ENCODE data around the gene SMAD3.

SMAD3 gene

DNA sequence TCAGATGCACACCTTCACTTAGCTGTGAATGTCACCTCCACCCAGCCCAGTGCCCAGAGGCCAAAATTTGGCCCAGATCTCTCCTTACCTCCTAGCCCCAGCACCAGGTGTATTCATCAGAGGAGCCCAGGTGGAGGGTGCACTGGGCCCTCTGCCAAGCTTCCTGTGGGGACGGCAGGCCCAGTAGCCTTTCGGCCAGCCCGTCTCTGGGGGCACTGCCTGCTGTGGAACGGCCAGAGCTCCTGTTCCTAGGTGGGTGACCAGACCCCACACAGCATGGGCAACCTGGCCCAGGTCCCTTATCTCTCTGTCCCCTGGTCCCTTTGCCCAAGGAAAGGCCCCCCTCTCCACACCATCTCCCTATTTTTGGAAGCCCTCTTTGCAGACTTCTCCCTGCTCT lies 121.3 kb downstream of the SMAD3 start:
- no peak for DNase-seq

DNA sequence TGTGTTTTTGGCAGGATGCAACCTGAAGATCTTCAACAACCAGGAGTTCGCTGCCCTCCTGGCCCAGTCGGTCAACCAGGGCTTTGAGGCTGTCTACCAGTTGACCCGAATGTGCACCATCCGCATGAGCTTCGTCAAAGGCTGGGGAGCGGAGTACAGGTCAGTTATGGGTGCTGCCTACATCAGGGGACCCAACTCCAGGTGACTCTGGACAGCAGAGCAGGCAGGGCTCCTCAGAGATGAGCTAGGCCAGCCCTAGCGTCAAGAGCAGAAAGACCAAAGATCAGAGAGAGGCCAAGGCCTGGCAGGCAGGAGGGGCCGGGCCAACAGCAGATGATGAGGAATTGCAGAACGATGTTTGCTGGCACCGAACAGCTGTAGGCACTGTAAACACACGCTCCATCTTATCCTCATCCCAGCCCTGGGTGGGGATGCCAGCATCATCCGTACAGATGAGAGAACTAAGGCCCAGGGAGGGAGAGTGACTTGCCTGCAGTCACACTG lies 122.0 kb downstream of the SMAD3 start:
- no peak for DNase-seq

DNA sequence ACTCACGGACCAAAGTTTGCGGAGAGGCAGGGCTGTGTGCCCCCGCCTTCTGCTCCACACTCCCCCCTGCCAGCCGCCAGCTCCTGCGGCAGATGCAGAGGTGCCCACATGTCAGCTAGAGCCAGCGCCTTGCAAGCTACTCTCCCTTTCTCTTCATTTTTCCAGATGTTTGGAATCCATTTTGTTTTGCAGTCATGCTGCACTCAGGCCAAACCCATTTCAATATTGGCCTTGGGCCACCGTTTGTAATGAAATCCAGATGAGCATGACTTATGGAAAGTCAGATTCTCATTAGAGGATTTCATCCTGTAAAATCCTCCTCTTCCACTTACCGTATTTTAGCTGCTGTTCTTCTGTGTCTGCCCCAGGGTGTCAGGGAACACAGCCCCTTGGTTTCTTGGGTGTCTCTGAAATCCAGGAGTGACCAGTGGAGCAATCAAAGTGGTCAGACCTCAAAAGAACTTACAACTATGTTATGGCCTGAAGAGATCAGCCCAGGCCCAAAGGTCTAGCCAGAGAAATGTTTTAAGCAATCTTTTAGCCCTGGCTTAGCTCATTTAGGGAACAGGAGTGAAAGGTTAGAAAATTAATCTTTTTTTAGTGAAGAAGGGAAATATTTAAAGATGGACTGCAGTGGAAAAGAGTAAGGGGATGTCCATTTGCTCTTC lies 123.3 kb downstream of the SMAD3 start:
- no peak for DNase-seq

DNA sequence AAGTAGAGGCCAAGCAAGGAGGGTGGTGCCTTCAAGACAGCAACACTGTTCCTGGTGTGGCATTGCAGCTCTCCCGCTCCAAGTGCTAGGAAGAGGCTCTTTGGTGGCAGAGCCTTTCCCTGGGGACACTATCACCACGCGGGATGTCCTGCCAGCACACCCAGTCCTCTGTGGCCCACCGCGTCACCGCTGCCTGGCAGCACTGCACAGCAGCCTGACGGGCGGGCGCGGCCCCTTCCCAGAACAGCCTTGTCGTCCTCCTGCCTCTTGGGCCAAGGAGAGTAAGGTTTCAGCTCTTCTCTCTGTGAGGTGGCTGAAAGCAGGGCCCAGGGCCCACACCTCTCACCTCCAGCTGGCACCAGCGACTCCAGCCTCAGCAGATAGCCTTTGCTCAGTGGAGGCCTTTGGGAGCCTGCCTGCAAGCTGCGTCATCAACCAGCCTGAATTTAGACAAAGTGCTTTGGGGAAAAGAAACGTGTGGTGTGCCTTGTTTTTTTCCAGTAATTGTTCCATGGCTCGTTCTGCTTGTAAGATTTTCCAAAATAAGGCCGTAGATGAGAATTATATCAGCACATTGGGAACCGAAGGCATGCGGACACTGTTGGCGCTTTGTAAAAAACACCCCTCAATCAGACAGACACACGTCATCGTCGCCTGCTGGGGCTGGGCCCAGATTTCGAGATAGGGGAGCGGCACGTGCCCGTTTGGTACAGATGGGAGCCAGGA lies 124.1 kb downstream of the SMAD3 start:
- DNase-seq = no peak

DNA sequence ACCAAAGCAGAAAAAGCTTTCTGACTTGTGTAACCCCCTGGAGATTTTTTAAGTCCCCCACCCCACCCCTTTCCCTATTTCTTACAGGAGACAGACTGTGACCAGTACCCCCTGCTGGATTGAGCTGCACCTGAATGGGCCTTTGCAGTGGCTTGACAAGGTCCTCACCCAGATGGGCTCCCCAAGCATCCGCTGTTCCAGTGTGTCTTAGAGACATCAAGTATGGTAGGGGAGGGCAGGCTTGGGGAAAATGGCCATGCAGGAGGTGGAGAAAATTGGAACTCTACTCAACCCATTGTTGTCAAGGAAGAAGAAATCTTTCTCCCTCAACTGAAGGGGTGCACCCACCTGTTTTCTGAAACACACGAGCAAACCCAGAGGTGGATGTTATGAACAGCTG lies 124.9 kb downstream of the SMAD3 start:
- no peak for DNase-seq

DNA sequence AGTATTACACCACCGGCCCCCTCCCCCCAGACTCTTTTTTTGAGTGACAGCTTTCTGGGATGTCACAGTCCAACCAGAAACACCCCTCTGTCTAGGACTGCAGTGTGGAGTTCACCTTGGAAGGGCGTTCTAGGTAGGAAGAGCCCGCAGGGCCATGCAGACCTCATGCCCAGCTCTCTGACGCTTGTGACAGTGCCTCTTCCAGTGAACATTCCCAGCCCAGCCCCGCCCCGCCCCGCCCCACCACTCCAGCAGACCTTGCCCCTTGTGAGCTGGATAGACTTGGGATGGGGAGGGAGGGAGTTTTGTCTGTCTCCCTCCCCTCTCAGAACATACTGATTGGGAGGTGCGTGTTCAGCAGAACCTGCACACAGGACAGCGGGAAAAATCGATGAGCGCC lies 125.4 kb downstream of the SMAD3 start:
- no peak for DNase-seq

DNA sequence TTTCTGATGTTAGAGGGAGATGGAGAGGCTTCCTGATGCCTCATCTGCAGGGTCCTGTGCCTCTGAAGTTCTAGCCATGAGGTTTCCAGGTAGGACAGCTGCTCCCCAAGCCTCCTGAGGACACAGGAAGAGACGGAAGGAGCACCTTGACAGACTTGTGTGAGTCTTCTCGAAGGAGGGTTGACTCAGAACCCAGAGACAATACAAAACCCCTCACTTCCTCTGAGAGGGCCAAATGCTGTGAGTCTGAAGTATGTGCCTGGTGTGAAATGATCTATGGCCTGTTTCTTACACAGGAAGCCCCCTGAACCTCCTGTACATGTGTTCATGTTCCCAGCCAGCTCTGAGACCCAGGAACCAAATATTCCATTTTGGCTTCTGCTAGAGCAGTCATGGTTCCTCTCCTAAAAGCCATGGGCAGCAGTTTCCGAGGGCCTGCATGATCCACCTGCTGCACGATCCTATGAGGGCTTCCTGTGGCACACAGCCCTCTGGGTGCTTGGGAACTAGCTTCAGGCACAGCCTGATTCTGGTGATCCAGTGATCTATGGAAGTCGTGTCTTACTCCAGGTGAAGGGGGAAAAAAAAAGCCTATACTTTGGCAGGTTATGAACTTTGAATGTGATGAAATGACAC lies 126.9 kb downstream of the SMAD3 start:
- DNase-seq = no peak

DNA sequence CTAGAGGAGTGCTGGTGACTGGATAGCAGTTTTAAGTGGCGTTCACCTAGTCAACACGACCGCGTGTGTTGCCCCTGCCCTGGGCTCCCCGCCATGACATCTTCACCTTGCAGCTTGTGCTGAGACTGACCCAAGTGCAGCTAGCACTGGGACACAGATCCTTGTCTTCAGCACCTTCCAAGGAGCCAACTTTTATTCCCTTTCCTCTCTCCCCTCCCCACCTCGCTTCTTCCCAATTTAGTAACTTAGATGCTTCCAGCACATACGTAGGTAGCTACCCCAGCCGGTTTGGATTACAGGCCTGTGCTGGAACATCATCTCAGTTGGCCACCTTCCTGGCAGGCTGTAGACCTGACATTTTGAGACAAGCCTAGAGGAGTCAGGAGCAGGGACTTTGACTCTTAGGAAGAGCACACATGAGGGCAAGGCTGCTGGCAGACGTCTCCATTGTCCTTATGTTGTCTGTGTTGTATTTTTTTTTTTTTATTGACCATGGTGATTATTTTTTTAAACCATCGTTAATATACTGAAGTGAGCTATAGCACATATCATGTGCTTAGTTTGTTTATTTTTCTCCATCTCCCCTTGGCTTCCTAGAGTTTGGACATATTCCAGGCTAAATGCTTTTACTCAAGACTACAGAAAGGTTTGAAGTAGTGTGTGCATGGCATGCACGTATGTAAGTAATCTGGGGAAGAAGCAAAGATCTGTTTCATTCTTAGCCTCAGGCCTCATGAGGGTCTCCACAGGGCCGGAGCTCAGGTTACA lies 128.0 kb downstream of the SMAD3 start:
- no peak for DNase-seq

DNA sequence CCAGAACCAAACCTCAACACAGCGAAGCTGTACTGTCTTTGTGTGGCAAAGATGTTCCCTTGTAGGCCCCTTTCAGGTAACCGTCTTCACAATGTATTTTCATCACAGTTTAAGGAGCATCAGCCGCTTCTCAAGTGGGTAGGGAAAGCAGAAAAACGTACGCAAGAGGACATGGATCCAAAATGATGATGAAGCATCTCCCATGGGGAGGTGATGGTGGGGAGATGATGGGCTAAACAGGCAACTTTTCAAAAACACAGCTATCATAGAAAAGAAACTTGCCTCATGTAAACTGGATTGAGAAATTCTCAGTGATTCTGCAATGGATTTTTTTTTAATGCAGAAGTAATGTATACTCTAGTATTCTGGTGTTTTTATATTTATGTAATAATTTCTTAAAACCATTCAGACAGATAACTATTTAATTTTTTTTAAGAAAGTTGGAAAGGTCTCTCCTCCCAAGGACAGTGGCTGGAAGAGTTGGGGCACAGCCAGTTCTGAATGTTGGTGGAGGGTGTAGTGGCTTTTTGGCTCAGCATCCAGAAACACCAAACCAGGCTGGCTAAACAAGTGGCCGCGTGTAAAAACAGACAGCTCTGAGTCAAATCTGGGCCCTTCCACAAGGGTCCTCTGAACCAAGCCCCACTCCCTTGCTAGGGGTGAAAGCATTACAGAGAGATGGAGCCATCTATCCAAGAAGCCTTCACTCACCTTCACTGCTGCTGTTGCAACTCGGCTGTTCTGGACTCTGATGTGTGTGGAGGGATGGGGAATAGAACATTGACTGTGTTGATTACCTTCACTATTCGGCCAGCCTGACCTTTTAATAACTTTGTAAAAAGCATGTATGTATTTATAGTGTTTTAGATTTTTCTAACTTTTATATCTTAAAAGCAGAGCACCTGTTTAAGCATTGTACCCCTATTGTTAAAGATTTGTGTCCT lies 129.0 kb downstream of the SMAD3 start:
- no peak for DNase-seq

DNA sequence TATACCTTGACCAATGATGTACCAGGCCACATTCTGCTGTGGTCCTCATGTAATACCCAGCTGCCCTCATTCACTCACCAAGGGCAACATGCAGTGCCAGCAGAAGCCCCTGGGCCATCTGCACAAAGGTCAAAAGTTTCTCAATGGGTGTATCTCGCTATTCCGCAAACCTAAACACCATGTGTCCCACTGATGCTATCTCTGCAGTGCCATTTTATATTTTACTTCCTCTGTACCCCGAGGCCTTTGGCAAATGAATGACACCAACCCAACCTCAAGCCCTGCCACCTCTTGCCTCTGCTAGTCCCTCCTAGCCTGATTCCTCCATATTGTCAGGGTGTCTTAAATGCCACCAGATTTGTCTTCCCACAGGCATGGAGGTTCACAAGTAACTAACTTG lies 129.9 kb downstream of the SMAD3 start:
- no peak for DNase-seq

DNA sequence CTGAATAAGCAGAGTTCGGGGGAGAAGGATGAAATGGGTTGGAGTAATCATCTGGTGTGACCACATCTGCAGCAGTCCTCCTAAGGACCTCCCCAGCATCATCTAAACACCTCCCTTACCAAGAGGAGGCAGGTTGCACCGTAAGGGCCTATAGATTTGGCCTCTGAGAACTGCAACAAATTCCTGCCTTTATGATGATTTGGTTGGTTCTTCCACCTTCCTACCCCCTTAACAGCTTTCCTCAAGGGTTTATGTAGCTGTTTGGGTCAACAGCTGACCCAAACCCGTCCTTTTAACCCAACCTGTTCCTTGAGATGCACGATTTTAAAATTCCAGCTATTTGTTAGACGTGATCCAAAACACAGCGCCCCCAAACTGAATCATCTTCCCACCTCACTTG lies 130.8 kb downstream of the SMAD3 start:
- no peak for DNase-seq

DNA sequence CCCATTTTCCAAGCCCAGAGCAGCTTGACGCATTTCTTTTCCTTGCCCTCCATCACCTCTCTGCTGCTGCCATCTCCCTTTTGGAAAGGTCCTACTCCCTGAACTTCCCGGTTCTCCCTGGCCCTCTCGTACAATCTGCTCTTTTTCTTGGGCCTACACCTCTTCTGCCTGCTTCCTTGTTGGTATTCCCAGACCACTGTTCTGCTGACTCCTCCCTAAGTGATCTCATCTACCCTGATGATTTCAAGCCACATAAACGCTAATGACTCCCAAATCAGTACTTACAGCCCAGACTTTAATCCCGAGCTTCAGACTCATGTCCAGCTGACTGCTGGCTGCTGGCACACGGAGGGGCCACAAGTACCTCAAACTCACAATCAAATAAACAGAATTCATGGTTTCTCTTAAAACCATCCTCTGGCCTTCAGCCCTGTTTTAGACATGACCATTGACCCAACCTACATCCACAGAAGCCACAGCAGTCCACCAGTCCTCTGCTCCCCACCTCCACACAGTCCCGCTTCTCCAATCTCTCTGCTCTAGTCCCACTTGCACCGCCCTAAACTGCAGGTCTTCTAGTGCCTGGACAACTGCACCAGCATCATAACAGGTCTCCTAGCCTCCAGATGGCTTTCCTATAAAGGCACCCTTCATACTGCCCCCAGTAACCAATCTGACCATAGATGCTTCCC lies 131.4 kb downstream of the SMAD3 start:
- DNase-seq = no peak

DNA sequence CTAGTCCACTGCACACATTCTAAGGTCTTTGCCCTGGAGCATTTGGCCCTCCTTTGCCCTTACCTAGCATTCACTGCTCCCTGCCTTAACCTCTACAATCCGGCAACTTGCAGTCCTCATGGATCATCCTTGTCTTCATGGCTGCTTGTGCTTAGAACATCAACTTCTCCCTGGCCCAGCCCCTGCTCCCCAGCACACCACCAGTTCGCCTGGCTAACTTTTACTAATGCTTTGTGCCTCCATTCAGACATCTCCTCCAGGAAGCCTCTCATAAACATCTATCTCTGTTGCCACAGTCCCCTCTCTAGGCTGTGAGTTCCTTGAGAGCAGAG lies 131.9 kb downstream of the SMAD3 start:
- DNase-seq = no peak

DNA sequence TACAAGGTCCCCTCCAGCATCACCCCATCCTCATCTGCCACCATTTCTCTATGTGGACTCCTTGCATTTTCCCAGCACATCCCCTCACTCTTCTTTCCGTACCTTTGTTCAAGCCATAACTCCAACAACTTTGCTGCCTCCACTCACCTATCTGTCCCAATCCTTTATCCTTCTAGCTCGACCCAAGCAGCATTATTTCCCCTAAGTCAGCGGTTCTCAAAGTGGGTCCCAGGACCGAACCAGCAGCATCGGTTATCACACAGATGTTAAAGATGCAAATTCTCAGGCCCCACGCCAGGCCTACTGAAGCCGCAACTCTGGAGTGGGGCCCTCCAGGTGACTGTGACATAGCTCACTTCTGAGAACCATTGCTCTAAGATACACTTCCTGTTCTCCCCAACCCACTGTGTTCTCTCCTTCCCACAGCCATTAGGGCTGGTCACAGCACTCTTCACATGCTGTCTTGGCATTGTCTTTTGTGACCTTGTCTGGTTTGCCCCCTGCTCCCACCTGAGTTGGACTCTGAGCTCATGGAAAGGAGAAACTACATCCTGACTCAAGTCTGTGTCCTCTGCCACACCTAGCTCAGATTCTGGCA lies 132.9 kb downstream of the SMAD3 start:
- DNase-seq = no peak

DNA sequence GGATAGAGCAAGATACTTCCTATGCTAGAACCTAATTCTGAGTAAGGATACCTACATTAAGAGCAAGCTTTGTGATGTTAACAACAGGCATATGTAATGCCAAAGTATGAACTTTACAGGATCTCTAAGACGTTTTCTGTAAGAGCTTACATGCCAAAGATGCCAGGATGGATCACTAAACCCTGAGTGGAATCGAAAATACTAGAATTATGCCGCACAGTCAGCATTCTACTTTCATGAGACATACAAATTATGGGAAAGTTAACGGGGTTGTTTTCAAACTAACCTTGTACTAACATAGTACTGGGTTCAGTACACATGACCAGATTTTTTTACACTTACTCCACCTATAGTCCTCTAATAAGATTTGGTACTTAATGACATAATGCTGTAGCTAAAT lies 134.0 kb downstream of the SMAD3 start:
- no peak for DNase-seq

DNA sequence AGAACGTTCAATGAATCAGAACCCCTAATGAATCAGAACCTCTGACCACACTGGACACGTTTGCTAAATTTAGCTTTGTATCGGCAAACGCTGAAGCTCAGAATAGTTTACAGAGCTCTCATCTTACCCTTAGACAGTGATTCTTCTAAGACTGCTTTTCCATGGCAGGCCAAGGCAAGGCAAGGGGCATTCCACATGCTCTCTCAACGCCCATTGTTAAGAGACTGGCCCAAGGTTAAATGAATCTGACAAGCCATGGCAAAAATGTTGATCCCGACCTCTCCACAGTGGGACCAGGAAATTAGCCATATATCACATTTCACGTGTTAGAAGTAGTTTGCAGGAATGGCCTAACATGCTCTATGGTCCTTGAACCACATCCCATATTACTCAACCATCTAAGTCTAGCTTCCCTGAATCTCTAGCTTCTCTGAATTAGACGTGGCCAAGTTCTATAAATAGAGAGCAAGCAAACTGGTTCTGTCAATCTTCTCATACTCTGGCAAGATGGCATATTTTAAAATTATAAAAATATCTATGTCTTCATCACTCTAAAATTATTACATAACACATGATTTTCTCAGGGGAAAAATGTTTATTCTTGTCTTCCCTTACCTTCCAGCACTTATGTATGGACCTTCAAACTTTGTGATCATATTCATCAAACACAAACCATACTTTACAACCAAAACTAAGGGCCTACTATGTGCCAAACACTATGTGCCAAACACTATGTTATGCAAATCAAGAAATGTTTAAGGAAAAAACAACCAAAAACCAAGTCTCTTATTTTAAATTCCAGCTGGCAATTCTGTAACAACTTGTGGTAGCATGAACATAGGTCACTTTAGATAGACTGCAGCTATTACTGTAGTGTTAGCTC lies 134.7 kb downstream of the SMAD3 start:
- DNase-seq = no peak

DNA sequence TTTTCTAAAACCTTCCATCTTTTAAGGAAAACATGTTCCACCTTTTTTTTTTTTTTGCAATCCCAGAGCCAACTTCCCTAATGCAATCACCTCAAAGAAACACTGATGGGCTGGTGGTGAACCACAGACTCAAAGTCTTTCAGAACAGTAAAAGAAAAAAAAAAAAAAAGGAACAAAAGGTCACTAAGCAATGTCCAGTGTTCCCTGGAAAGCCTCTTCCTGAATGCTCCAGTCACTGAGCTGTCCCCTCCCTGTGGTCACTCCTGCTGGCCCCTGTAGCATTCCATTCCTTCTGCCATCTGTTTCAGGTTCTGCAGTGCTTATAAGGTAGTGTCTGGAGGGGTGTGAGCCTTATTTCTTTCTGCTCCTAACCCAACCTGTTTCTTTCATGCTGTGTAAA lies 135.7 kb downstream of the SMAD3 start:
- no peak for DNase-seq

DNA sequence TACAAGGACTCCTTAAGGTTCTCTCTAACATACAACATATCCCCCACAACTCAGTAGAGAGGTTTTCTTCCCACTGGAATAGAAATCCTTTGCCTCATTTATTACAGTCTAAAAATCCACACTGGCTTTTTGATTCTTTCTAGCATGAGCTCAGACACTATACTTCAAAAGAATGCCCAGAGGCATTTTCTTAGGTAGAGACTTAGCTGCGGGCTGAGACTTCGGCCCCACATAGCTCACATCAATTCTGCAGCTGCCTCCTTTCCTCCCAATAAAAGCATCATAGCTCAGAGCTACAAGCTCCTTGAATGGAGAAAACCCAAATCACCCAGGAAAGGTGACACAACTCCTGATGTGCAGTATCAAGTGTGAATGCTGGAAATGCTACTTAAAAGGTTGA lies 136.7 kb downstream of the SMAD3 start:
- DNase-seq = no peak

DNA sequence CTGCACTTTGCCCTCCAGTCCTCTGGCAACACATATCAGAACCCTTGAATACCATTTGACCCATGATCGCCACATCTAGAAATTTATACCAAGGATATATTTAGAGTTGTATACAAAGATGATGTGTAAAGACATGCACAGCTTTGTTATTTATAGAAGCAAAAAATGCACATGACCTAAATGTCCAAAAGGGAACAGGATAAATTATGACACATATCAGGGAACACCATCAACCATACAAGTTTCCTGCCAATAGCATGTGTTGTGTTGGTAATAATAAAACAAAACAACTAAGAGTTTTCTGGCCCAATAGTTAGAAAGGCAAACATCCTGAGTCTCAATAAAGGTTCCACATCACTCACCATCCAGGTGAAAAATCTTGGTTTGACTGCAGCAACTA lies 137.6 kb downstream of the SMAD3 start:
- no peak for DNase-seq

DNA sequence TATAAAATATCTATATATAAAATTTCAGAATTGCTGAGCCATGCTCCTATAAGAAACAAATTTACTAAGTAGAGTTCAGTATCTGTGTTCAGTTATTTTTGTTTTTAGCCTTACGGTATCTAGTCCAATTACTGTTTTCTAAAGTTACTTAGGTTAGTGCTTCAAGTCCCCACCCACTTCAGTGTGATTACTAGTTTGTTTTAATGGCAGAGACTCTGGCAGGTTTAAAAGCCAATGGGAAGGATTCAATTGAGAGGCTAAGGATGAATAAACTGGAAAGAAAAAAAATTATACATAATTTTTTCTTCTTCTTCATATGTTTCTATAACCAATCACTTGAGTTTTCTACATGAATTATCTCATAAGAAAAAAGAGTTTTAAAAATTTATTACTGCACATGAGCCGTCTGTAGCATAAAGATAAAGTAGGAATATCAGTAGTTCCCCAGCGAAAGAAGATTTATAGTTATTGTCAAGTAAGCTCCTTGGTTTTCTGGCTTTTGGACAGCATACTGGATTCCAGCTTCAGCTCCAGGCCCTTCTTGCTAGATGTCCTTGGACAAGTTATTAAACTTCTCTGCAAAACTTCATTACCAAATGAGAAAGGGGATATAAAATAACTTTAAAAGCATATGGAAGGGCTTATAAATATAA lies 142.3 kb downstream of the SMAD3 start:
- DNase-seq = no peak

Measured in activated CD4-positive, alpha-beta T cell treated with anti-CD3 and anti-CD28 coated beads, Interleukin-2, amount 50 U/mL, for 16 hours (primary cell).